GM12878 (cell line): Measurements from ENCODE around the gene SREK1. TPM values are rescaled to one million over a fixed set of nuclear protein-coding genes. Genes with fewer than 3 reads are reported as not detected.

Source experiments
- ATAC-seq: fragments of 200-7000 bp; cut with Tn5 transposase; 3 replicates; pipeline ENCODE4 v1.9.1; 2020; ENCODE audit warnings: mild to moderate bottlenecking, moderate library complexity
- BruUV-seq: library from RNA; stranded (reverse); fragments of 400-500 nt; replicated peaks from 2 replicates; lab custom pipeline; 2021; lab: Mats Ljungman, UMichigan
- CTCF ChIA-PET: fragments of 300-600 bp; sonication (Branson Sonifier 250); formaldehyde crosslinking; extraction: SDS; loops from one replicate; lab custom pipeline; 2021; ENCODE audit warnings: inconsistent platforms; lab: Yijun Ruan, JAX
- POLR2A ChIA-PET: fragments of 350-600 bp; formaldehyde crosslinking; extraction: SDS; loops from one replicate; lab custom pipeline; 2021; ENCODE audit warnings: inconsistent platforms; lab: Charles Lee
- RAD21 ChIA-PET: fragments of 300-600 bp; sonication (Branson Sonifier 250); formaldehyde crosslinking; loops from one replicate; lab custom pipeline; 2023; ENCODE audit warnings: antibody characterized with exemption; ENCODE audit not compliant: unreplicated experiment; lab: Charles Lee
- SMC1A ChIA-PET: fragments of 300-600 bp; sonication (Branson Sonifier 250); formaldehyde crosslinking; loops from one replicate; lab custom pipeline; 2023; ENCODE audit not compliant: unreplicated experiment, uncharacterized antibody; lab: Charles Lee
- DNase-seq: peaks from one replicate; pipeline ENCODE4 v3.0.0-alpha.2; 2011; ENCODE audit warnings: low read depth, low spot score
- FAIRE-seq: peaks from 3 replicates; lab custom pipeline; 2011; peaks lifted over from hg19 to GRCh38; lab: Jason Lieb, UNC
- H2AFZ ChIP-seq: 2 replicates; pipeline ENCODE4 v1.6.0; 2011; ENCODE audit warnings: low read depth, low read length, control low read depth; ENCODE audit not compliant: control insufficient read depth
- H3K27ac ChIP-seq: 2 replicates; pipeline ENCODE4 v1.5.1; 2011; ENCODE audit warnings: control low read depth; ENCODE audit not compliant: control insufficient read depth, insufficient read depth
- H3K27me3 ChIP-seq, 2 experiments: replicated peaks in 1 of 2; 2 replicates each; pipeline versions ENCODE4 v1.6.0 to v1.6.1; 2011; ENCODE audit warnings: low read length in 1 of 2; ENCODE audit not compliant: control insufficient read depth in 2 of 2, insufficient read depth in 2 of 2
- H3K36me3 ChIP-seq, 2 experiments: 2 replicates each; pipeline ENCODE4 v1.5.1; 2011; ENCODE audit warnings: low read length in 1 of 2; ENCODE audit not compliant: control insufficient read depth in 2 of 2, insufficient read depth in 2 of 2
- H3K4me1 ChIP-seq: 2 replicates; pipeline ENCODE4 v1.6.1; 2011; ENCODE audit warnings: mild to moderate bottlenecking, low read length, moderate library complexity, mixed read lengths; ENCODE audit not compliant: control insufficient read depth, insufficient read depth
- H3K4me2 ChIP-seq: 2 replicates; pipeline ENCODE4 v1.6.0; 2011; ENCODE audit warnings: control low read depth; ENCODE audit not compliant: control insufficient read depth, insufficient read depth
- H3K4me3 ChIP-seq: fragments of 200-600 bp; sonication (generic); 2 replicates; pipeline ENCODE4 v1.5.1; 2016
- H3K79me2 ChIP-seq: 2 replicates; pipeline ENCODE4 v1.6.0; 2011; ENCODE audit warnings: low read length; ENCODE audit not compliant: control insufficient read depth, insufficient read depth
- H3K9ac ChIP-seq: 2 replicates; pipeline ENCODE4 v1.8.0; 2011; ENCODE audit warnings: low read length, control low read depth, mixed read lengths; ENCODE audit not compliant: control insufficient read depth, insufficient read depth
- H3K9me3 ChIP-seq: replicated peaks from 3 replicates; pipeline ENCODE4 v1.5.1; 2011; ENCODE audit warnings: mild to moderate bottlenecking, low read length; ENCODE audit not compliant: control insufficient read depth, insufficient read depth
- H4K20me1 ChIP-seq: 2 replicates; pipeline ENCODE4 v1.6.0; 2011; ENCODE audit not compliant: control insufficient read depth, insufficient read depth
- CBFB ChIP-seq: IDR thresholded peaks from 2 replicates; pipeline ENCODE4 v1.6.1; 2016; ENCODE audit warnings: antibody characterized with exemption, low read depth
- E4F1 ChIP-seq: fragments of 450-650 bp; IDR thresholded peaks from 2 replicates; pipeline ENCODE4 v1.6.1; 2018; ENCODE audit warnings: borderline replicate concordance, mild to moderate bottlenecking; ENCODE audit not compliant: partially characterized antibody
- FOXK2 ChIP-seq: fragments of 450-650 bp; IDR thresholded peaks from 2 replicates; pipeline ENCODE4 v1.6.1; 2017; ENCODE audit warnings: mild to moderate bottlenecking, moderate library complexity
- LARP7 ChIP-seq: fragments of 450-650 bp; IDR thresholded peaks from 2 replicates; pipeline ENCODE4 v1.6.1; 2017; ENCODE audit warnings: mild to moderate bottlenecking
- MEF2A ChIP-seq: IDR thresholded peaks from 2 replicates; pipeline ENCODE4 v1.6.1; 2011; ENCODE audit warnings: low read depth, mild to moderate bottlenecking, low read length, moderate library complexity; ENCODE audit not compliant: insufficient read depth
- NBN ChIP-seq: fragments of 450-650 bp; IDR thresholded peaks from 2 replicates; pipeline ENCODE4 v1.6.1; 2016
- NFIC ChIP-seq: IDR thresholded peaks from 2 replicates; pipeline ENCODE4 v1.6.1; 2012; ENCODE audit warnings: low read depth, mild to moderate bottlenecking, inconsistent platforms, low read length, moderate library complexity
- NR2F1 ChIP-seq: fragments of 450-650 bp; conservative IDR thresholded peaks from 2 replicates; pipeline ENCODE4 v1.6.1; 2017; ENCODE audit warnings: mild to moderate bottlenecking
- NRF1 ChIP-seq: conservative IDR thresholded peaks from 2 replicates; pipeline ENCODE4 v1.6.1; 2011; ENCODE audit warnings: mild to moderate bottlenecking, low read depth, low read length, improper control_type of control experiment
- RFX5 ChIP-seq: IDR thresholded peaks from 2 replicates; pipeline ENCODE4 v1.6.1; 2011; ENCODE audit warnings: low read depth, low read length, improper control_type of control experiment
- SIX5 ChIP-seq: IDR thresholded peaks from 2 replicates; pipeline ENCODE4 v1.6.1; 2011; ENCODE audit warnings: mild to moderate bottlenecking, low read depth, low read length, moderate library complexity; ENCODE audit not compliant: severe bottlenecking
- SMAD5 ChIP-seq: IDR thresholded peaks from 2 replicates; pipeline ENCODE4 v1.6.1; 2016; ENCODE audit warnings: antibody characterized with exemption, low read depth
- SMC3 ChIP-seq: IDR thresholded peaks from 2 replicates; pipeline ENCODE4 v1.6.1; 2011; ENCODE audit warnings: low read length, improper control_type of control experiment, borderline replicate concordance
- SREBF1 ChIP-seq: IDR thresholded peaks from 2 replicates; pipeline ENCODE4 v1.6.1; 2012; ENCODE audit warnings: mild to moderate bottlenecking, low read length
- STAT1 ChIP-seq: fragments of 450-650 bp; conservative IDR thresholded peaks from 2 replicates; pipeline ENCODE4 v1.6.1; 2014; ENCODE audit warnings: antibody characterized with exemption, mild to moderate bottlenecking
- WRNIP1 ChIP-seq: IDR thresholded peaks from 2 replicates; pipeline ENCODE4 v1.6.1; 2011; ENCODE audit warnings: low read depth, low read length, improper control_type of control experiment, borderline replicate concordance
- ZBTB40 ChIP-seq: fragments of 450-650 bp; IDR thresholded peaks from 2 replicates; pipeline ENCODE4 v1.6.1; 2016; ENCODE audit warnings: mild to moderate bottlenecking, moderate library complexity, borderline replicate concordance
- ZNF217 ChIP-seq: fragments of 450-650 bp; IDR thresholded peaks from 2 replicates; pipeline ENCODE4 v1.6.1; 2017; ENCODE audit warnings: antibody characterized with exemption, mild to moderate bottlenecking
- whole genome bisulfite sequencing: methylation state at CpG from one replicate; pipeline ENCODE4 v1.1.6; 2016; ENCODE audit warnings: low lambda C conversion rate; ENCODE audit not compliant: insufficient replicate concordance, insufficient coverage; ENCODE audit errors: missing lambda C conversion rate; 5-methylcytosine and 5-hydroxymethylcytosine counted together
- in situ Hi-C: fragments of 300-500 bp; cut with MboI; formaldehyde crosslinking; loops from 9 replicates; pipeline ENCODE4 v1.14.3; 2018; ENCODE audit warnings: mixed read lengths
- intact Hi-C: fragments of 100-400 bp; cut with micrococcal nuclease; formaldehyde crosslinking; loops from one replicate; pipeline ENCODE4 v1.14.2; 2022; ENCODE audit not compliant: unreplicated experiment
- polyA plus RNA-seq, 11 experiments: library from polyadenylated mRNA; depleted of rRNA in 4 of 11; unstranded in 6 of 11; stranded (reverse) in 5 of 11; fragments of >200 nt; fragmentation: Nextera tagmentation in 4 of 11; fragmentation: Illumina TruSeq in 1 of 11; extraction: Ambion mirVana in 4 of 11; extraction: Trizol in 1 of 11; gene quantifications; 1 replicate in 1 of 11; 2 replicates in 10 of 11; pipeline versions ENCODE4 v1.2.1 to v1.2.3, GENCODE V29; 2011 to 2016; ENCODE audit warnings: inconsistent platforms in 2 of 11, missing spikeins in 2 of 11, low read depth in 1 of 11
- total RNA-seq, 4 experiments: library from RNA; depleted of rRNA in 3 of 4; stranded (reverse); fragments of >200 nt in 3 of 4; fragmentation: Illumina TruSeq in 1 of 4; extraction: Trizol in 1 of 4; gene quantifications; 2 replicates each; pipeline versions ENCODE4 v1.2.1 to v1.2.3, GENCODE V29; 2013 to 2021

Gene SREK1
- total and polyA plus RNA-seq, 10 of the 15 experiments (the other 5 are each of a cell fraction or from before 2014, with no cell fraction given): 30.7 to 100 (median 61.5) TPM

- no peak for TF ChIP-seq ZNF217
These were observed 62.4 kb downstream of the SREK1 start (continued) for GRCh38 chr5:66206465-66206864.

GRCh38 chr5:66207800-66208561 is 63.9 kb downstream of the SREK1 start:
- in situ Hi-C loops: no loop called here
- ChIA-PET RAD21 (no interaction called here), CTCF (no interaction called here), POLR2A (no interaction called here), SMC1A (no interaction called here)
- DNase-seq (no peak), ATAC-seq (no peak), FAIRE-seq (no peak)
- H4K20me1 ChIP-seq: no peaks in the 10 kb centered on the region
- H3K36me3 ChIP-seq: no peaks in the 10 kb centered on the region
- no peak overlapping the region for H3K9ac ChIP-seq
- TF ChIP-seq WRNIP1 (no peak), ZBTB40 (no peak), MEF2A (no peak), RFX5 (no peak), NBN (no peak), SIX5 (no peak), CBFB (no peak), LARP7 (no peak), FOXK2 (no peak), NR2F1 (no peak), STAT1 (no peak), ZNF217 (no peak), E4F1 (no peak), NFIC (no peak), SMAD5 (no peak), NRF1 (no peak), SMC3 (no peak), SREBF1 (no peak)
- no peak overlapping the region for H3K27ac ChIP-seq
- 55% methylated on average over 10 of the region's 10 CpGs for WGBS
- no peak overlapping the region for H2AFZ ChIP-seq
- H3K4me1 ChIP-seq: no peaks in the 10 kb centered on the region
- BruUV-seq: no TSS peak
- H3K27me3 ChIP-seq: no peaks in the 10 kb centered on the region; a peak in 1 of 4 replicates
- no peaks in the 10 kb centered on the region for H3K79me2 ChIP-seq
- intact Hi-C loops: no loop called here
- H3K4me3 ChIP-seq: no peak overlapping the region
- H3K9me3 ChIP-seq: no peaks in the 10 kb centered on the region
- H3K4me2 ChIP-seq: no peak overlapping the region
